Left ventricle myocardium inferior (tissue), 1 donor: ENCODE results near the gene SLCO4A1. TPM values are rescaled to one million over a fixed set of nuclear protein-coding genes. Genes with fewer than 3 reads are reported as not detected.
A peak's percentile ranks its signal among the peaks of the same experiment; 100 is the strongest.

ENCODE experiments used
- DNase-seq: peaks from one replicate; pipeline ENCODE4 v3.0.0-alpha.2; 2020
- H3K27ac ChIP-seq: fragments of 200-600 bp; replicated peaks from 2 replicates; pipeline ENCODE4 v1.8.0; 2021
- H3K27me3 ChIP-seq: fragments of 200-600 bp; 2 replicates; pipeline ENCODE4 v1.8.0; 2021; ENCODE audit warnings: low read depth
- H3K36me3 ChIP-seq: fragments of 200-600 bp; 2 replicates; pipeline ENCODE4 v1.8.0; 2021
- H3K4me1 ChIP-seq: fragments of 200-600 bp; 2 replicates; pipeline ENCODE4 v1.8.0; 2021
- H3K4me3 ChIP-seq: fragments of 200-600 bp; 2 replicates; pipeline ENCODE4 v1.8.0; 2021; ENCODE audit warnings: mild to moderate bottlenecking, moderate library complexity
- H3K9me3 ChIP-seq: fragments of 200-600 bp; replicated peaks from 2 replicates; pipeline ENCODE4 v1.8.0; 2021
- intact Hi-C: fragments of 100-400 bp; cut with micrococcal nuclease; formaldehyde crosslinking; loops from one replicate; pipeline ENCODE4 v1.11.0; 2022
- total RNA-seq: library from RNA; stranded (reverse); fragmentation: NEBNext Ultra II Directional; extraction: Animal tissue kit (Norgen Biotek cat#: 25700); gene quantifications from one replicate; pipeline ENCODE4 v1.2.1, GENCODE V29; 2021
- TF ChIP-seq, protein P1 (sequence below): fragments of 200-600 bp; IDR thresholded peaks from 2 replicates; pipeline ENCODE4 v1.8.0; 2021; ENCODE audit warnings: antibody characterized with exemption, mild to moderate bottlenecking, borderline replicate concordance
- donor health status: DM: no; HTN: yes; CAD: no; lungs with severe emphysema.

Gene SLCO4A1
- total RNA-seq, 1 donor from 2014 or later = 12.7 TPM

- peaks cover 75% of the 10 kb centered on the region for H3K27me3 ChIP-seq
Measured at GRCh38 chr20:62601172-62601571, 41.1 kb upstream of the SLCO4A1 start.

GRCh38 chr20:62601714-62602113 is 40.6 kb upstream of the SLCO4A1 start:
- Histone ChIP-seq H3K9me3 (no peaks in the 10 kb centered on the region), H3K36me3 (no peaks in the 10 kb centered on the region), H3K27me3 (peaks cover 72% of the 10 kb centered on the region), H3K27ac (no peak overlapping the region), H3K4me3 (no peak overlapping the region), H3K4me1 (peaks cover 34% of the 10 kb centered on the region)
- TF ChIP-seq, protein P1, sequence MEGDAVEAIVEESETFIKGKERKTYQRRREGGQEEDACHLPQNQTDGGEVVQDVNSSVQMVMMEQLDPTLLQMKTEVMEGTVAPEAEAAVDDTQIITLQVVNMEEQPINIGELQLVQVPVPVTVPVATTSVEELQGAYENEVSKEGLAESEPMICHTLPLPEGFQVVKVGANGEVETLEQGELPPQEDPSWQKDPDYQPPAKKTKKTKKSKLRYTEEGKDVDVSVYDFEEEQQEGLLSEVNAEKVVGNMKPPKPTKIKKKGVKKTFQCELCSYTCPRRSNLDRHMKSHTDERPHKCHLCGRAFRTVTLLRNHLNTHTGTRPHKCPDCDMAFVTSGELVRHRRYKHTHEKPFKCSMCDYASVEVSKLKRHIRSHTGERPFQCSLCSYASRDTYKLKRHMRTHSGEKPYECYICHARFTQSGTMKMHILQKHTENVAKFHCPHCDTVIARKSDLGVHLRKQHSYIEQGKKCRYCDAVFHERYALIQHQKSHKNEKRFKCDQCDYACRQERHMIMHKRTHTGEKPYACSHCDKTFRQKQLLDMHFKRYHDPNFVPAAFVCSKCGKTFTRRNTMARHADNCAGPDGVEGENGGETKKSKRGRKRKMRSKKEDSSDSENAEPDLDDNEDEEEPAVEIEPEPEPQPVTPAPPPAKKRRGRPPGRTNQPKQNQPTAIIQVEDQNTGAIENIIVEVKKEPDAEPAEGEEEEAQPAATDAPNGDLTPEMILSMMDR = no peak
- intact Hi-C loops = no loop called here
- DNase-seq = no peak

More at GRCh38 chr20:62601172-62601571, 41.1 kb upstream of the SLCO4A1 start:
- no peak overlapping the region for H3K27ac ChIP-seq
- TF ChIP-seq, protein P1 = no peak
- no peak overlapping the region for H3K4me3 ChIP-seq
- H3K36me3 ChIP-seq = no peaks in the 10 kb centered on the region
- intact Hi-C loops = no loop called here
- H3K4me1 ChIP-seq = peaks cover 30% of the 10 kb centered on the region
- no peak for DNase-seq
- H3K9me3 ChIP-seq = no peaks in the 10 kb centered on the region

DNA sequence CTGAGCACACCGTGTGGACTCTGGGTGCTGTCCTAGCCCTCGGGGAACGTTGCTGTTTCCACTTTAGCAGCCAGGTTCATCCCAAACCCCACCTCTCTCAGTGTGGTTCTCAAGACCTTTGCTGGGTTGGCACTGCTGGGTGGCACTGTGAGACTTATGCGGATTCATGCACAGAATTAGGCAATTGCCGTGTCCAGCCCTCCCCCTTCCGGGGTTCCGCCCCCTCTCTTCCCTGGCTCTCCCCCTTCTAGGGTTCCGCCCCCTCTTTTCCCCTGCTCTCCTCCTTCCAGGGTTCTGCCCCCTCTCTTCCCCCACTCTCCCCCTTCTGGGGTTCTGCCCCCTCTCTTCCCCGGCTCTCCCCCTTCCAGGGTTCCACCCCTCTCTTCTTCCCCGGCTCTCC is 39.8 kb upstream of the SLCO4A1 start:
- TF ChIP-seq, protein P1 = no peak
- no peaks in the 10 kb centered on the region for H3K9me3 ChIP-seq
- peak; percentile 50 for DNase-seq
- no peak overlapping the region for H3K27ac ChIP-seq
- intact Hi-C loops = no loop called here
- peaks cover 66% of the 10 kb centered on the region for H3K27me3 ChIP-seq
- no peak overlapping the region for H3K4me3 ChIP-seq
- no peaks in the 10 kb centered on the region for H3K36me3 ChIP-seq
- peaks cover 38% of the 10 kb centered on the region for H3K4me1 ChIP-seq

GRCh38 chr20:62603021-62603906 is 39.0 kb upstream of the SLCO4A1 start:
- peak overlapping the region; percentile 66 for H3K27ac ChIP-seq
- peaks cover 38% of the 10 kb centered on the region for H3K4me1 ChIP-seq
- no peak overlapping the region for H3K4me3 ChIP-seq
- peak; percentile 59 for DNase-seq
- intact Hi-C loops = no loop called here
- TF ChIP-seq, protein P1 = no peak
- H3K9me3 ChIP-seq = no peaks in the 10 kb centered on the region
- peaks cover 59% of the 10 kb centered on the region for H3K27me3 ChIP-seq
- no peaks in the 10 kb centered on the region for H3K36me3 ChIP-seq

- no peaks in the 10 kb centered on the region for H3K36me3 ChIP-seq
- H3K27me3 ChIP-seq = peaks cover 52% of the 10 kb centered on the region
- TF ChIP-seq, protein P1 = no peak
- no peaks in the 10 kb centered on the region for H3K9me3 ChIP-seq
- peak overlapping the region; percentile 66 for H3K27ac ChIP-seq
- no peak overlapping the region for H3K4me3 ChIP-seq
- H3K4me1 ChIP-seq = peaks cover 38% of the 10 kb centered on the region
- intact Hi-C loops = no loop called here
- DNase-seq = no peak
Measured at GRCh38 chr20:62603907-62604785, 38.2 kb upstream of the SLCO4A1 start.
